ENCODE results near the gene SYDE2. TPM values are rescaled to one million over a fixed set of nuclear protein-coding genes. Genes with fewer than 3 reads are reported as not detected.

SYDE2 gene
- total and polyA plus RNA-seq, 2 experiments from 2014 or later = 5.8 to 20.1 TPM

DNA sequence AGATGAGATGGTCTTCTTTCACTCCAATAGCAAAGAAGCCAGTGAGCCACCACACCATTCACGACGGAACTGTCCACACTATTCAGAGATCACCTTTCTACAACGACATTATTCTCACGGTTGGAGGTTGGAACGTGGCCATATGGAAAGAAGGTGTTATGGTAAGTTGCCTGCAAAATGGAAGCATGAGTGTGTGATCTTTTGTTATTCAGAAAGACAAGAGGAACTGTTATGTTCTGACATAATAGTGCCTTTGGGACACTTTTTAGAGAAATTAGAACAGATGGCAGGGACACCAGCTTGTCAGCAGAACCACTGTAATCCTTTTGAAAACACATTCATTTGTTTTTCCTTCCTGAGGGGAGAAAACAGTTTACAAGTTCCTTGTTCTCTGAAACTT, 76.7 kb downstream of the SYDE2 start:
- Histone ChIP-seq H2AFZ (0 out of 2 replicates have a peak overlapping the region, but pooled peaks have one; percentile 47), H3K4me1 (ENCODE audit: insufficient read depth) (peaks cover 10% of the 10 kb centered on the region), H3F3A (replicated peaks; ENCODE audit: low read depth) (no peaks in the 10 kb centered on the region), H3K36me3 (ENCODE audit: insufficient read depth) (no peaks in the 10 kb centered on the region), H3K27ac (ENCODE audit: low read depth) (no peak overlapping the region), H3K79me2 (replicated peaks; ENCODE audit: insufficient read depth) (no peaks in the 10 kb centered on the region), H3K27me3 (ENCODE audit: insufficient read depth) (no peaks in the 10 kb centered on the region), H3K4me2 (no peak overlapping the region), H3K4me3 (no peak overlapping the region), H4K20me1 (replicated peaks; ENCODE audit: insufficient read depth) (no peaks in the 10 kb centered on the region), H3K9me2 (ENCODE audit: insufficient read depth) (no peaks in the 10 kb centered on the region)
- Mint-ChIP-seq H3K27me3 (ENCODE audit: insufficient read depth, low read depth, poor library complexity) (peaks cover 10% of the 10 kb centered on the region), H3K27ac (no peak overlapping the region), H3K4me3 (no peak overlapping the region), H3K9me3 (no peaks in the 10 kb centered on the region; the same call in 2 of the 3 replicates), H3K4me1 (peaks cover 14% of the 10 kb centered on the region), H3K36me3 (ENCODE audit: low read depth) (no peaks in the 10 kb centered on the region)
- no peak for TF ChIP-seq EZH2 (IDR thresholded peaks at IDR 0.05; ENCODE audit: low read depth, unreplicated experiment)
- no peak for TF ChIP-seq EZH2phosphoT487 (IDR thresholded peaks at IDR 0.05; ENCODE audit: unreplicated experiment)
- no peak for TF ChIP-seq NANOG (IDR thresholded peaks at IDR 0.05; ENCODE audit: borderline replicate concordance)
- TF ChIP-seq, protein P1, sequence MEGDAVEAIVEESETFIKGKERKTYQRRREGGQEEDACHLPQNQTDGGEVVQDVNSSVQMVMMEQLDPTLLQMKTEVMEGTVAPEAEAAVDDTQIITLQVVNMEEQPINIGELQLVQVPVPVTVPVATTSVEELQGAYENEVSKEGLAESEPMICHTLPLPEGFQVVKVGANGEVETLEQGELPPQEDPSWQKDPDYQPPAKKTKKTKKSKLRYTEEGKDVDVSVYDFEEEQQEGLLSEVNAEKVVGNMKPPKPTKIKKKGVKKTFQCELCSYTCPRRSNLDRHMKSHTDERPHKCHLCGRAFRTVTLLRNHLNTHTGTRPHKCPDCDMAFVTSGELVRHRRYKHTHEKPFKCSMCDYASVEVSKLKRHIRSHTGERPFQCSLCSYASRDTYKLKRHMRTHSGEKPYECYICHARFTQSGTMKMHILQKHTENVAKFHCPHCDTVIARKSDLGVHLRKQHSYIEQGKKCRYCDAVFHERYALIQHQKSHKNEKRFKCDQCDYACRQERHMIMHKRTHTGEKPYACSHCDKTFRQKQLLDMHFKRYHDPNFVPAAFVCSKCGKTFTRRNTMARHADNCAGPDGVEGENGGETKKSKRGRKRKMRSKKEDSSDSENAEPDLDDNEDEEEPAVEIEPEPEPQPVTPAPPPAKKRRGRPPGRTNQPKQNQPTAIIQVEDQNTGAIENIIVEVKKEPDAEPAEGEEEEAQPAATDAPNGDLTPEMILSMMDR (conservative IDR thresholded peaks at IDR 0.05; ENCODE audit: low read depth in 2 of 2) = no peak
- no peak for TF ChIP-seq ZNF114 (CRISPR knock-in tag; IDR thresholded peaks at IDR 0.05)
- no peak for TF ChIP-seq POLR2AphosphoS5 (IDR thresholded peaks at IDR 0.05; ENCODE audit: low read depth)
- TF ChIP-seq STAT1 (IDR thresholded peaks at IDR 0.05; ENCODE audit: unreplicated experiment) = no peak
- no peak for TF ChIP-seq CREB1 (CRISPR knock-in tag; IDR thresholded peaks at IDR 0.05; ENCODE audit: low read depth)
- TF ChIP-seq, protein P2, sequence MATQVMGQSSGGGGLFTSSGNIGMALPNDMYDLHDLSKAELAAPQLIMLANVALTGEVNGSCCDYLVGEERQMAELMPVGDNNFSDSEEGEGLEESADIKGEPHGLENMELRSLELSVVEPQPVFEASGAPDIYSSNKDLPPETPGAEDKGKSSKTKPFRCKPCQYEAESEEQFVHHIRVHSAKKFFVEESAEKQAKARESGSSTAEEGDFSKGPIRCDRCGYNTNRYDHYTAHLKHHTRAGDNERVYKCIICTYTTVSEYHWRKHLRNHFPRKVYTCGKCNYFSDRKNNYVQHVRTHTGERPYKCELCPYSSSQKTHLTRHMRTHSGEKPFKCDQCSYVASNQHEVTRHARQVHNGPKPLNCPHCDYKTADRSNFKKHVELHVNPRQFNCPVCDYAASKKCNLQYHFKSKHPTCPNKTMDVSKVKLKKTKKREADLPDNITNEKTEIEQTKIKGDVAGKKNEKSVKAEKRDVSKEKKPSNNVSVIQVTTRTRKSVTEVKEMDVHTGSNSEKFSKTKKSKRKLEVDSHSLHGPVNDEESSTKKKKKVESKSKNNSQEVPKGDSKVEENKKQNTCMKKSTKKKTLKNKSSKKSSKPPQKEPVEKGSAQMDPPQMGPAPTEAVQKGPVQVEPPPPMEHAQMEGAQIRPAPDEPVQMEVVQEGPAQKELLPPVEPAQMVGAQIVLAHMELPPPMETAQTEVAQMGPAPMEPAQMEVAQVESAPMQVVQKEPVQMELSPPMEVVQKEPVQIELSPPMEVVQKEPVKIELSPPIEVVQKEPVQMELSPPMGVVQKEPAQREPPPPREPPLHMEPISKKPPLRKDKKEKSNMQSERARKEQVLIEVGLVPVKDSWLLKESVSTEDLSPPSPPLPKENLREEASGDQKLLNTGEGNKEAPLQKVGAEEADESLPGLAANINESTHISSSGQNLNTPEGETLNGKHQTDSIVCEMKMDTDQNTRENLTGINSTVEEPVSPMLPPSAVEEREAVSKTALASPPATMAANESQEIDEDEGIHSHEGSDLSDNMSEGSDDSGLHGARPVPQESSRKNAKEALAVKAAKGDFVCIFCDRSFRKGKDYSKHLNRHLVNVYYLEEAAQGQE (IDR thresholded peaks at IDR 0.05; ENCODE audit: unreplicated experiment) = no peak
- TF ChIP-seq ZNF331 (CRISPR knock-in tag; IDR thresholded peaks at IDR 0.05; ENCODE audit: low read depth) = no peak
- TF ChIP-seq, protein P3, sequence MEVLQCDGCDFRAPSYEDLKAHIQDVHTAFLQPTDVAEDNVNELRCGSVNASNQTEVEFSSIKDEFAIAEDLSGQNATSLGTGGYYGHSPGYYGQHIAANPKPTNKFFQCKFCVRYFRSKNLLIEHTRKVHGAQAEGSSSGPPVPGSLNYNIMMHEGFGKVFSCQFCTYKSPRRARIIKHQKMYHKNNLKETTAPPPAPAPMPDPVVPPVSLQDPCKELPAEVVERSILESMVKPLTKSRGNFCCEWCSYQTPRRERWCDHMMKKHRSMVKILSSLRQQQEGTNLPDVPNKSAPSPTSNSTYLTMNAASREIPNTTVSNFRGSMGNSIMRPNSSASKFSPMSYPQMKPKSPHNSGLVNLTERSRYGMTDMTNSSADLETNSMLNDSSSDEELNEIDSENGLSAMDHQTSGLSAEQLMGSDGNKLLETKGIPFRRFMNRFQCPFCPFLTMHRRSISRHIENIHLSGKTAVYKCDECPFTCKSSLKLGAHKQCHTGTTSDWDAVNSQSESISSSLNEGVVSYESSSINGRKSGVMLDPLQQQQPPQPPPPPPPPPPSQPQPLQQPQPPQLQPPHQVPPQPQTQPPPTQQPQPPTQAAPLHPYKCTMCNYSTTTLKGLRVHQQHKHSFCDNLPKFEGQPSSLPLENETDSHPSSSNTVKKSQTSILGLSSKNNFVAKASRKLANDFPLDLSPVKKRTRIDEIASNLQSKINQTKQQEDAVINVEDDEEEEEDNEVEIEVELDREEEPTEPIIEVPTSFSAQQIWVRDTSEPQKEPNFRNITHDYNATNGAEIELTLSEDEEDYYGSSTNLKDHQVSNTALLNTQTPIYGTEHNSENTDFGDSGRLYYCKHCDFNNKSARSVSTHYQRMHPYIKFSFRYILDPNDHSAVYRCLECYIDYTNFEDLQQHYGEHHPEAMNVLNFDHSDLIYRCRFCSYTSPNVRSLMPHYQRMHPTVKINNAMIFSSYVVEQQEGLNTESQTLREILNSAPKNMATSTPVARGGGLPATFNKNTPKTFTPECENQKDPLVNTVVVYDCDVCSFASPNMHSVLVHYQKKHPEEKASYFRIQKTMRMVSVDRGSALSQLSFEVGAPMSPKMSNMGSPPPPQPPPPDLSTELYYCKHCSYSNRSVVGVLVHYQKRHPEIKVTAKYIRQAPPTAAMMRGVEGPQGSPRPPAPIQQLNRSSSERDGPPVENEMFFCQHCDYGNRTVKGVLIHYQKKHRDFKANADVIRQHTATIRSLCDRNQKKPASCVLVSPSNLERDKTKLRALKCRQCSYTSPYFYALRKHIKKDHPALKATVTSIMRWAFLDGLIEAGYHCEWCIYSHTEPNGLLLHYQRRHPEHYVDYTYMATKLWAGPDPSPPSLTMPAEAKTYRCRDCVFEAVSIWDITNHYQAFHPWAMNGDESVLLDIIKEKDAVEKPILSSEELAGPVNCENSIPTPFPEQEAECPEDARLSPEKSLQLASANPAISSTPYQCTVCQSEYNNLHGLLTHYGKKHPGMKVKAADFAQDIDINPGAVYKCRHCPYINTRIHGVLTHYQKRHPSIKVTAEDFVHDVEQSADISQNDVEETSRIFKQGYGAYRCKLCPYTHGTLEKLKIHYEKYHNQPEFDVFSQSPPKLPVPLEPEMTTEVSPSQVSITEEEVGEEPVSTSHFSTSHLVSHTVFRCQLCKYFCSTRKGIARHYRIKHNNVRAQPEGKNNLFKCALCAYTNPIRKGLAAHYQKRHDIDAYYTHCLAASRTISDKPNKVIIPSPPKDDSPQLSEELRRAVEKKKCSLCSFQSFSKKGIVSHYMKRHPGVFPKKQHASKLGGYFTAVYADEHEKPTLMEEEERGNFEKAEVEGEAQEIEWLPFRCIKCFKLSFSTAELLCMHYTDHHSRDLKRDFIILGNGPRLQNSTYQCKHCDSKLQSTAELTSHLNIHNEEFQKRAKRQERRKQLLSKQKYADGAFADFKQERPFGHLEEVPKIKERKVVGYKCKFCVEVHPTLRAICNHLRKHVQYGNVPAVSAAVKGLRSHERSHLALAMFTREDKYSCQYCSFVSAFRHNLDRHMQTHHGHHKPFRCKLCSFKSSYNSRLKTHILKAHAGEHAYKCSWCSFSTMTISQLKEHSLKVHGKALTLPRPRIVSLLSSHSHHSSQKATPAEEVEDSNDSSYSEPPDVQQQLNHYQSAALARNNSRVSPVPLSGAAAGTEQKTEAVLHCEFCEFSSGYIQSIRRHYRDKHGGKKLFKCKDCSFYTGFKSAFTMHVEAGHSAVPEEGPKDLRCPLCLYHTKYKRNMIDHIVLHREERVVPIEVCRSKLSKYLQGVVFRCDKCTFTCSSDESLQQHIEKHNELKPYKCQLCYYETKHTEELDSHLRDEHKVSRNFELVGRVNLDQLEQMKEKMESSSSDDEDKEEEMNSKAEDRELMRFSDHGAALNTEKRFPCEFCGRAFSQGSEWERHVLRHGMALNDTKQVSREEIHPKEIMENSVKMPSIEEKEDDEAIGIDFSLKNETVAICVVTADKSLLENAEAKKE (CRISPR knock-in tag; IDR thresholded peaks at IDR 0.05) = no peak
- TF ChIP-seq, protein P4, sequence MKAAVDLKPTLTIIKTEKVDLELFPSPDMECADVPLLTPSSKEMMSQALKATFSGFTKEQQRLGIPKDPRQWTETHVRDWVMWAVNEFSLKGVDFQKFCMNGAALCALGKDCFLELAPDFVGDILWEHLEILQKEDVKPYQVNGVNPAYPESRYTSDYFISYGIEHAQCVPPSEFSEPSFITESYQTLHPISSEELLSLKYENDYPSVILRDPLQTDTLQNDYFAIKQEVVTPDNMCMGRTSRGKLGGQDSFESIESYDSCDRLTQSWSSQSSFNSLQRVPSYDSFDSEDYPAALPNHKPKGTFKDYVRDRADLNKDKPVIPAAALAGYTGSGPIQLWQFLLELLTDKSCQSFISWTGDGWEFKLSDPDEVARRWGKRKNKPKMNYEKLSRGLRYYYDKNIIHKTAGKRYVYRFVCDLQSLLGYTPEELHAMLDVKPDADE (IDR thresholded peaks at IDR 0.05) = no peak
- TF ChIP-seq JUNB (IDR thresholded peaks at IDR 0.05; ENCODE audit: unreplicated experiment) = no peak
- no peak for DNase-seq (ENCODE audit: low spot score)
- ATAC-seq = no peak

Measured in GM23338 (cell line).